IPS-NIHi7 (cell line): Measurements from ENCODE around the gene ATP11A.
"Not testable (repeated sequence)": the region's sequence is repeated elsewhere in the genome, so short reads cannot be mapped to it uniquely, and the experiment has no call there.

Experiments used
- DNase-seq: peaks from one replicate; pipeline ENCODE4 v3.0.0; 2012; ENCODE audit warnings: mixed read lengths; ENCODE audit errors: extremely low spot score

The ATP11A gene

DNA sequence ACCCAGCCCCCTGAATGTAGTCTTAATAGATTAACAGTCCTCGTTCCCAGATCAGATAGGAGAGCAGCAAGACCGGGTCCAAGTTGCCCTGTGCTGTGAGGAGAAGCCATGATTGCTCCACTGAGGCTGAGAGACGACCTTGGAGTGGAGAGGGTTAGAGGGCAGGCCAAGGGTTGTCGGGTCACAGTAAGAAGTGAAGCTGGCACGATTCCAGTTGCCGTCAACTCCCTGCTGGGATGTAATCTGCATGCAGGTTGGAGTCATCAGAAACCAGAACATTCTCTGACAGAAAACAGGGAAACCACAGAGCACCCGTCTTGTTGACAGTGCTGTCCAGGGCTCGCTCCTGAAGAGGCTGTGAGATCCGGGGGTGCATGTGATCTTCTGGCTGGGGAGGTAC is 19.0 kb upstream of the ATP11A start:
- no peak for DNase-seq

DNA sequence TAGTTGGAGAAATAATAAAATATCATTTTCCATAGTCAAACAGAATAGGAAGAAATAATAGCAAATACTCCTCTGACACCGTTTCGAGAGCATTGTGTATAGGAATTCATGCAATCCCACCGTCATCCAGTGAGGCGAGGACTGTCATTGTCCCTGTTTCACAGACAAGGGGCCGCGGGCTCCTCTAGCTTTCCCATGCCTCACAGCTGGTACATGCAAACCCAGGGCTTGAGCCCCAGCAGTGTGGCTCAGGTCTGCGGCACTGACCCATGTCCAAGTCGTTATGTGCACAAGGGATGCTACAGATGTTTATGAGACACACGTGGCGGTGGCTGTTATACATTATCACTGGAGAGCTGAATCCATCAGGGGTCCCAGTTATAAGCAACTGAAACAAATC is 18.5 kb upstream of the ATP11A start:
- DNase-seq, result no peak

DNA sequence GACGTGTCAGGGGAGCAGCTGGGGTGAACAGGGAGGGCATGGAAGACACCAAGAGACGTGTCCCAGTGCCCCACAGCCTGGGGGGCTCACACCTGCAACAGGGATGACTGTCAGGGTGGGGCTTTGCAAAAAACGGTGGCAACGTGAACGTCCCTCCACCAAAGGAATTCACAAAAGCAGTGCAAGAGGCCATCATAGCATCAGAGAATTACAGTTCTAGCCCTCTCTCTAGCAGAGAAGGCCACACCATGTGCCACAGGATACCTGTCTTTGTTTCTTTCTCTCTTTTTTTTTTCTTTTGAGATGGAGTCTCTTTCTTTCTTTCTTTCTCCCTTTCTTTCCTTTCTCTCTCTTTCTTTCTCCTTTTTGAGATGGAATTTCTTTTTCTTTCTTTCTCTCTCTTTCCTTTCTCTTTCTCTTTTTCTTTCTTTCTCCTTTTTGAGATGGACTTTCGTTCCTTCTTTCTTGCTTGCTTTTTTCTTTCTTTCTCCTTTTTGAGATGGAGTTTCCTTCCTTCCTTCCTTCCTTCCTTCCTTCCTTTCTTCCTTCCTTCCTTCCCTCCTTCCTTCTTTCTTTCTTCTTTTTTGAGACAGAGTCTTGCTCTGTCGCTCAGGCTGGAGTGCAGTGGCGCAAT is 17.1 kb upstream of the ATP11A start:
- DNase-seq, result no peak

DNA sequence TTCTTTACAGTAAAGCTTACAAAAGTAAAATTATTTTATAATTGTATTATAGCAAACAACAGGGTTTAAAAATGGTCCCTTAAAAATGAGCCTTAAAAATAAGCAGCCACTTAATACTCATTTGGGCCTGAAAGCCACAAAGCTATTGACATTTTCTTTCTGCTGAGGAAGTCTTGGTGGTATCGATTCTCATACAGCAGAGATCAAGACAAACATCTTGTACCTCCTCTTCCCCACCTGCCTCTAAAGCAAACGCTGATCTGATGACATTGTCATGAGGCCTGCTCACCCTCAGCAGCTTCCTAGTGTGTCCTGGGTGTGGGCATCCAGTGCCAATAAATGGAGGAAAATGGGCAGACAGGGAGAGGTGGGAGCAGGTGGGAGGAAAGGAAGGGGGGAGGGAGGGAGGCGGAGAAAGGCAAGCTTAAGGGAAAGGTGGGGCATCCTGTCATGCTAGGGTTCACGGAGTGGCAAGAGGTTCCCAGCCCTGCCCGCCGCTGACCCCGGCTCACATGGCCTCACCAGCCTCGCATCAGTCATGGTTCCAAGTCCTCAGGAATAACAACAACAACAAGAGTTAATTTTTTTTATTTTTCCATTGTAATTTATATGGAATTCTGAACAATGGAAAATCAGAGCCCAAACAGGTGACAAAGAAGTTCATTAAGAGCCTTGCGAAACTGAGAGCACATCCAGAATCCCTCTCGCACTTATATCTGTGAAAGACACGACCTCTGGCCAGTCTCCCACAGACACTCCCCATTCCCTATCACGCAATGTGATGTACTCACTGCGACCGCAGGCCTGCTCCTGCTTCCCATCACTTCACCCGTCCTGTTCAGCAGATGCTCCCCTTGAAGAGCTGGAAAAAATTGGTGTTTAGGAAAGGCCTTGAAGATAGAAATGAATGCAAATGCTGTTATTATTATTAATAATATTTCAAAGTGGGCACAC is 15.1 kb upstream of the ATP11A start:
- DNase-seq, result no peak

DNA sequence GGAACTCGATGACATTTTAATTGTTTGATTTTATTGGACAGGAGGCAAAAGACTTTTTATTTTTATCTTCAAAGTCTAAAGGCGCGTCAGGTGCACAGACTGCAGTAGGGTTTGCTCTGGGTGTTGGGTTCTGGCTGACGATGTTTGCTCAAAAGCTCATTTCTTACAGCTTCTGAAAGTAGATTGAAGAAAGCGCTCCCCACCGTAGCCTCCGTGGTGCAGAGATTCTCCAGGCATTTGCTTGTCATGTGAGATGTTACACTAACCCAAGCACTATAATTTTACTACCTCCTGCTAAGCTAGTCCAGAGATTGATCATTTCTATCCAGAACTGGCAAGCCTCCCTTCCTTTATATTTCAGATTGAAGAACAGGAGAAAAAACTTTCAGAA is 14.5 kb upstream of the ATP11A start:
- no peak for DNase-seq

DNA sequence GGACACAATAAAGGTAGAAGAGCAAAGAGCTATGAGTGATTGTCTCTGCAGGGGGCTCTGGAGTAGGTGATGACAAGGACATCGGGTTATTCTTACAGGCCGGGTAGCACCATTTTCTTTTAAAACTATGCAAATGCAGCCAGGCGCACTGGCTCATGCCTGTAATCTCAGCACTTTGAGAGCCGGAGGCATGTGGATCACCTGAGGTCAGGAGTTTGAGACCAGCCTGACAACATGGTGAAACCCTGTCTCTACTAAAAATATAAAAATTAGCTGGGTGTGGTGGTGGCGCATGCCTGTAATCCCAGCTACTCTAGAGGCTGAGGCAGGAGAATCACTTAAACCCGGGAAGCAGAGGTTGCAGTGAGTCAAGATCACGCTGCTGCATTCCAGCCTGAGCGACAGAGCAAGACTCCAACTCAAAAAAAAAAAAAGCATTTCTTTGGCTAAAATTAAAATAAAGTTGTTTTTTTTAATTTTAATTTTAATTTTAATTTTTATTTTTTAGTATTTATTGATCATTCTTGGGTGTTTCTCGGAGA is 12.3 kb upstream of the ATP11A start:
- DNase-seq, result not testable (repeated sequence)

DNA sequence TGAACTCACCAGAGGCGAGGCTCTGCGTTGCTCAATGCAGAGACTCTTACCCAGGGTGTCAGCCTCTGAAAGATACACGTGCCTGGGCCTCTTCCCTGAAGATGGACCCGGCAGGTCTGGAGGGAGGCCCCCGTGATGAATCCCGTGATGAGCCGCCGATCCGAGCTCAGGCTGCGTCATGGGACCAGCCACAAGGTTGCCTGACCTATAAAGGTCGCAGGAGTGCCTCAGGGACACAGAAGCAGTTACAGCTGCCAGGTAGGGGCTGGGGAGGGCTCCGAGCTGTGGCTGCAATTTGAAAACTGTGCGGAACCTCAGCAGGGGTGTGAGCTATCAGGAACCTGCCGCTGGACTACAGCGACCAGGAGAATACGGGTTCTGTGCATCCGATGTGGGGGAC is 10.5 kb upstream of the ATP11A start:
- no peak for DNase-seq

DNA sequence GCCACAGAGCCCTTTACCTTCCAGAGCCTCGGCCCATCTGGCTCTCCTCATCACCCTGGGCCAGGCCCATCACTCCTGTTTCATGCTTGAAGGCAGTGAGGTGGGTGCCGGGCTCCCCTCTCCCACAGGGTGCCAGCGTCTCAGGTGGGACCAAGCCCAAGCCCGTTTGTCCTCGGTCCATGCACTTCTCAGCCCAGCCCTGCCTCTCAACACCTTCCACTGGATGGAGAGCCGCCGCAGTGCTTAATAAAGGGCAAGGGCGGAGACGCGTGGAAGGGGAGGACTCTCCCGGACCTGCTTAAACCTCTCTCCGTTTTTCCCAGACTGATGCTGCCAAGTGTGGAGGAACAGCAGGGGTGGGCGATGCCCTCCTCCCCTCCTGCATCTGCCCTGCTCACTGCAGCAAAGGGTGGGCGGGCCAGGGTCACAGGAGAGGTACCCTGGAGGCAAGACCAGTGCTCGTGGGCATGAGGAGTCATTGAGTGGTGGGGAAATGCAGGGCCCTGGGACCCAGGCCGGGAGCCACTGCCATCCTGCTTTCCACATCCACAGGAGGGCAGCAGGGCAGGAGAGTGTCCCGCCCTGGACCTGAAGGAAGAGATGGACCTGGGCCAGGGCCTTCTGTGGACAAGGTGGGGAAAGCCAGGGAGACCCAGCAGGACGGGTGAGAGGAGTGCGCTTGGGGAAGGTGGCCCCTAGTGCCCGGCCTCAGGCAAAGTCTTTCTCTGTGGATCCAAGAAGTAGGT is 9.7 kb upstream of the ATP11A start:
- DNase-seq, result no peak

DNA sequence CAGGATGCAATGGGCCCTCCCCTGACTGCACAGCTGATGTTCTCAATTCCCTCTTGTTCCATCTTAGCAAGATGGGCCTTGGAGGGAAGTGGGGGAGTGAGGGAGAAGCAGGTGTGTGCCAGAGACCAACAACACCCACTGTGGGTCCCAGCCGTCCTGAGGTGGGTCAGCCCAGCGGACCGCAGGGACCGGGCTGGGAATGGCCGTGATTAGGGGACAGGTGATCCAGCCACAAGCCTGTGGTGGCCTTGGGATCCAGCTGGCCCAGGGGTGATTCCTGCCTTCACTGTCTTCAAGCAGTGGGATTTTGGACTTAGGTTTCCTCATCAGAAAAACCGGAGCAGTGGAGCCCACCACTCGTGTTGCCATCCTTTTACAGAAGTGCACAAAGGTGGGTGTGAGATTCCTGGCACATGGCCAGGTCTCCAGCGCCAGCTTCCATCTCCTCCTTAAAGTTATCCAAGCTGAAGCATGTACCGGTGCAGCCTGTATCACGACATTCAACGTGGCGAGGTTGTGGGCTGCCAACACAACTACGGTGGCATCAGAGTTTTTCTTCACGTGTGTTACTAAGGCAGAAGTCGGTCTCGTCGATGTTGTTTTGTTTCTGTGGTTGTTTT is 9.0 kb upstream of the ATP11A start:
- no peak for DNase-seq

DNA sequence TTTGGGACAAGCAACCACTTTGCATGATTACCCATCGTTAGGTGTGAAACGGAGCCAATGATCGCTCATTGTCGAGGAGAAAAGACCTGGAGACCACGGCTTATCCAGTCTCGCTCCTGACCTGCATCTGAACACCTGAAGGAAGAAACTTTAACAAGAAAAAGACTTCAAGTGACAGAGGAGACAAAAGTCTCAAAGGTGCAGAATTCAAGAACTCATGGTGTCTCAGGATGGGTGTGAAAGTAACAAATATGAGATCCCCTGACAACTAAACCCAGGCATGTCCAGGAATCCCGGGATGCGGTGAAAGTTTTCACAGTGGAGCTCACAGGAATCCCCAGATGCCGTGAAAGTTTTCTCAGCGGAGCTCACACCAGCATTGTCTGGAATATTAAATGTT is 6.3 kb upstream of the ATP11A start:
- no peak for DNase-seq

DNA sequence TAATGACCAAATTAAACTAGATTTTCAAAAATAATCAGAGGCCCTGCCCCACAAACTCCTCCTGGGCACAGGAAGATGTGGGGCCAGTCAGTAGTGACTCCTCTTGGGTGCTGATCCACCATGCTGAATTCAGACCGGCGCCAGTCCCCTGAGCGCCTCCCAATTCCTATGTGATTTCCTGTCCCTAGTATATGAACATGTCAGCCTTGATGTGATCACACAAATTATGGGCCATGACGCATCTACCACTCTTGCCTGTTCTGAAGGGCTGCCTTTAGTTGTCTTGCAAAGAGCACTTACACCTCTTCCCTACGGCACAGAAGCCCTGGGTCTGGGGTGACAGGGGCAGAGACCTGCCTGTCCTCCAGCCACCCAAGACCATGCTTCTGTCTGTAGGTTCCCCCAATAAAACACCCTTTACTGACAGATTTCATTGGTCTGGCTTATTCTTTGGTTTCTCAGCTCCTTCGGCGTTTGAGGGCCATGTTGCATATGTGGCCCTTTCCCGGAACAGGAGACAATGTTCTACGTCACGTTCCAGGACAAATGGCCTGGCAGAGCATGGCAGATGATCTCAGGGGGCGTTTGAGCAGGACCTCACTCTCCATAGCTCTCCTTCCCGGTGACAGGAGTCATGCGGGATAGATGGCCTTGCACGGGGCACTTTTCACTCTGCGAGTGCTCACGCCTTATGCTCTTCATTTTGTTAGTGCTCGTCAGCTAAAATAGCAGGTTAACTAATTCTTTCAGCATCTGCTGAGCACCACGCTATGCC is 5.6 kb upstream of the ATP11A start:
- DNase-seq, result no peak

DNA sequence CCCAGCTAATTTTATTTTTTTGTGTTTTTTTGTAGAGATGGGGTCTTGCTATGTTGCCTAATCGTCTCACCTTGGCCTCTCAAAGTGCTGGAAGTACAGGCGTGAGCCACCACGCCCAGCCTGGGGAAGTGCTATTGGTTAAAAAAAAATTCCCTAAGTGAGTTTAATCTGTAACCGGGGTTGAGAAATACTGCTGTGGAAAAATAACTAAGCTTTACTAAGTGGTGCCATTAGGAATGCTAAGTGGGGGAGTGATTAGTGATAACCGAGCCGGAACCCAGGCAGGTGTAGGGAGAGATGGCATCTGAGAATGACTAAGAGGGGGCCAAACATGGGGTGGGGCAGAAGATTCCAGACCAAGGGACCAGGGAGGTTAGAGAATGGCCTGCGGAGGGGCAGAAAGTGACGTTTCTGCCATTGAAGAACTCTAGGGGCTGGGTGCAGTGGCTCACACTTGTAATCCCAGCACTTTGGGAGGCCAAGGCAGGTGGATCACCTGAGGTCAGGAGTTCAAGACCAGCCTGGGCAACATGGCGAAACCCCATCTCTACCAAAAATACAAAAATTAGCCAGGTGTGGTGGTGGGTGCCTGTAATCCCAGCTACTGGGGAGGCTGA is 4.5 kb upstream of the ATP11A start:
- not testable (repeated sequence) for DNase-seq

DNA sequence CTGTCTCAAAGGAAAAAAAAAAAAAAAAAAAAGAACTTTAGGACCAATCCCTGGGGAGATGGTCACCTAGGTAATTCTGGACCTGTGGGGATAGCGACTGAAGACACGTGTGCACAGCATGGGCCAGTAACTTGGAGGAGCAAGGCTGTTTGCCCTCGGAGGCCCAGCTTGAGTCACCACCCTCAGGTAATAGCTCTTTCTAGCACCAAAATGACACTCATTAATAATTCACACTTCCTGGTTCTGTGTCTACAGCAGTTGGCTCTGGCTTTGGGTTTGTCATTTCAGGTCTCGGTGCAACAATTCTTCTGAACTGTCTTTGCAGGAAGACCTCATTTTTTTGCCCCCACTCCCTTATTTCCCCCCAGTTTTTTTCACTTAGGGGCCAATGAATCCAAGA is 3.9 kb upstream of the ATP11A start:
- DNase-seq, result no peak

DNA sequence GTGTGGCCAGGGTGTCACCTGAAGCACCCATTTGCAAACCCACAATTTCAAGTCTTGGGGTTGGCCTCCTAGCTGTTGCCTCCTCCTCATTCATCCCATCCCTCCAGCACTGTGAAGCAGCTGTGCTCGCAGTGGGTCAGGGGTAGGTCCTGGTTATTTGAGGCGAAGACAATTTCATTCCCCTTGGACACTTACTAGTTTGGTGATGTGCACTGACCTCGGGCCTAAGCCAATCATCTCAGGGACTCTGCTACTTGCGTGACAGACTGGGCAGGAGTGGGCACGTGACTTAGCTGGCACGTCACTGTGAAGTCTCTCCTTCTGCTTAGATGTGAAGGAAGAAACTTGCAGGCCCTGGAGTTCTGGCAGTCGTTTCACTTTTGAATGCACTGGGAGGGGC is 3.5 kb upstream of the ATP11A start:
- DNase-seq, result no peak

DNA sequence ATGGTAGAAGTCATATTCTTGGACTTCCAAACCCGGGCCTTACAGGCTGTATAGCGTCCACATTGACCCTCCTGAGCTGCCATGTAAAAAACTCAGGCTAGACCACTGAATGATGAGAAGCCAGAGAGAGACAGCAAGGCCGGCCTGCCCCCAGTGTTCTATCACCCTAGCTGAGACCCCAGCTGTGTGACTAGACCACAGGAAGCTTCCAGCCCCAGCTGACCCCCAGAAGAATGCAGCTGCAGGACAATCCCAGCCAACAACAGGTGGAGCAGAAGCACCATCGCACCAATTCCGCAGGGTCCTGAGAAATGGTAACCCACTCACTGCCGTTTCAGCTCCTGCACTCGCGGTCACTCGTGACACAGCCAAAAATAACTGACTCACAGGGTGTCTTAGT is 2.9 kb upstream of the ATP11A start:
- DNase-seq, result no peak

DNA sequence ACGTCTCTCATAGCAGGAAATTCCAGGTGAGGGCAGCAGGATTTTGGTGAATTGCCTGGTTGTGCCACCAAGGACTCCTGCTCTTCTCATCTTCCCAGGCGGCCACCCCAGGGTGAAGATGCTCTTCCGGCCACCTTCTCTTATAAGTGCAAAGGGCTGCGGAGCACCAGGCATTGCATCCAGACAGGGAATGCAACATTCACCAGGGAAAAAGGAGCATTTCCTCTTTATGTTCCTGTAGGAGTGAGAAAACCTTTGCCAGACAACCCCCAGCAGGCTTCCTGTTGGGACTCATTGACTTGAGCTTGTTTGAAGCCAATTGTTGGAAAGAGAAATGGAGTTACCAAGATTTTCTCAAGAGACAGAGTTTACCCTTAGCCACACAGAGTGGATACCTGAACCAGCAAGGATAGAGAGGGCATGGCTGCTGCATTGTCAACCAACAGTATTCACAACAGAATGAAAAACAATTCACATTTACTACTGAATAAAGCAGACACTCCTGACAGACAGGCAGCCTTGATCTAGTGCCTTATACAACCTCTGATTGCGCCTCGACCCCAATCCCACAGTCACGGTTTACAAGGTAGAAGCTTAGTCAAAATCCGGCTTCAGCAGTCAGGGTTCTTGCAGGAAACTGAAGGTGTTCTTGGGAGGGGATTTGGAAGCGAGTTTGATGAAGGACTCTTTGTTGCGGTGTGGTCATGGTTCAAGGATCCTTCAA is 1.8 kb upstream of the ATP11A start:
- DNase-seq, result no peak

DNA sequence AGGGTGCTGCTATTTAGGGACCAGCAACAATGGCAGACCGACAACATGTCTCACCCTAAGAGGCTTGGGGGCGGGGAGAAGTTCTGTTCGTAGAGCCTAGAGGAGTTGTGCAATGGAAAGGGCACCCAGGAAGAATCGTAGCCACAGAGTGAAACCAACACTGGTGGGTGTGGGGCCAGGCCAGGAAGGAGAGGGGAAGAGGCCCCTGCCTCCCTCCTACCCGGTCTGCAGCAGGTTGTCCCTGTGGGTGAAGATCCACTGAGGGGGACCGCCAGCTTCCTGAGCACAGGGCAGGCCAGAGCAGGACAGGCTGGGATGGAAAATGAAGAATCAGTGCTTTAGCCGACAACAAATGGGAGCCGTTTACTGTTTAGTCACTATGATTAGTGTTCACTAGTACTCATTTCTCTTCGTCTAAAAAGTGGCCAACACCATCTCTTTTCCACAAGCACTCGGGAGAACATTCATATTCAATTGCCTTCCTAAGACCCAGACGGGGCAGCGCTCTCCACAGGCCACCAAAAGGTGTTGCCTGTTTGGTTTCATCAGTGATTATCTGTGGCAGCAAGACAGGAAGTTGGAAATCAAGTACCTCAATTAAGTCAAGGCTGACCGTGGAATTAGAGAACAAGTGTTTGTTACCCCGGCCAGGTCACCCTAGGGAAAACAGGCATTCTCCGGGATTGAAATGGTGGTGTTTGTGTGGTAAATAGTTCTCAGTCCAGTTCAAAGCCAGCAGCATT is 1.1 kb upstream of the ATP11A start:
- DNase-seq, result no peak

DNA sequence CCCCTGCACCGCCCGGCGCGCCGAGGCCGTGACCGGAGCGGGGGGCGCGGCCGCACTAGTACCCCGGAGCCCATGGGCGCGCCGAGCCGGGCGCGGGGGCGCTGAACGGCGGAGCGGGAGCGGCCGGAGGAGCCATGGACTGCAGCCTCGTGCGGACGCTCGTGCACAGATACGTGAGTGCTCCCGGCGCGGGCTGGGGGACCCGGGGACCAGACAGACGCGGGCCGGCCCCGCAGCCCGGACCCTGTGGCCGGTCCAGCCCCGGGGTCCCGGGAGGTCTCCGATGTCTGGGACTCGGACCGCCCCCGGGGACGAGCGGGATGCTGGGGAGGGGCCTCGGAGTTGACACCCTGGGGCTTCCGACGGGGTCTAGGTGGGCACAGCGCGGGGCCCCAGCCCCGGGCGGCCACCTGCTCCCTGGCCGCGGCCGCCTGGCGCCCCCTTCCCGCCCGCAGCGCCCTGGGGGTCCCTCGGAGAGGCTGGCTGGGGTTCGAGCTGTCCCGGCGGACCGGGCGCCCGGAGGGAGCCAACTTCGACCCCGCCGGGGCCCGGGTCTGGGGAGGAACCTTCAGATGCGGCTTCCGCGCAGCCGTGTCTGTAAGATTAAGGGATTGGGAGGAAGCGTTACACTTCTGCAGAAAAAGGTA is 568 bp downstream of the ATP11A start:
- DNase-seq, result no peak

DNA sequence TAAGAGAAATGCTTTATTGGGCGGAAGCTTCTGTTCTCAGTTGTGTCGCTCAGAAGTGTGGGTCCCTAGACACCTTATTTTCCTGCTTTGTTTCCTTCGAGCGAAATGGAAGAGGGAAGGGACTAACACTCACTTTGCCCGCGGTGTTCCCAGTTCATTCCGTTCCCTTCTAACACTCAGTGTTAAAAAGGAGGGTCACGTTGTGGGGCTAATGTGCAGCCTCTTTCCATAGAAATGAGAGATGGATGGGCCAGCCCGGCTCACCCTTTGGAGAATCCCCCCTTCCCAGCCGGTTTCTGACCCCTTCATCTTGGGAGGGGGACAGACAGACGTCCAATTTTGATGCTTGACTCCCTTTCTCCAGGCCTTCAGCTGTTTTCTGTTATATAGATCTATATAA is 2.3 kb downstream of the ATP11A start:
- DNase-seq, result no peak
